ENCODE measurements around the gene MFRP. TPM values are rescaled to one million over a fixed set of nuclear protein-coding genes. Genes with fewer than 3 reads are reported as not detected.

Gene MFRP
- total and polyA plus RNA-seq, 4 donors: 0.09 to 3.9 (median 0.22) TPM; not detected in 1

- Histone ChIP-seq H3K4me3 (ENCODE audit: low read depth, low read length) (no peak overlapping the region), H3K27me3 (ENCODE audit: control insufficient read depth, insufficient read depth, low read length) (peaks cover 21% of the 10 kb centered on the region), H3K4me1 (ENCODE audit: control insufficient read depth, insufficient read depth, low read length) (peaks cover 81% of the 10 kb centered on the region), H3K36me3 (ENCODE audit: control insufficient read depth, insufficient read depth, low read length) (peaks cover 9% of the 10 kb centered on the region), H3K9me3 (ENCODE audit: control insufficient read depth, insufficient read depth, low read length) (no peaks in the 10 kb centered on the region), H3K27ac (ENCODE audit: low read depth, low read length) (peak overlapping the region; percentile 93)
- 81% methylated on average over 8 of the region's 8 CpGs for WGBS (ENCODE audit: insufficient coverage)
- no peak for DNase-seq (ENCODE audit: low read depth in 4 of 6, low spot score in 6 of 6)
These were observed 27.3 kb downstream of the MFRP start for GRCh38 chr11:119319136-119319699.

DNA sequence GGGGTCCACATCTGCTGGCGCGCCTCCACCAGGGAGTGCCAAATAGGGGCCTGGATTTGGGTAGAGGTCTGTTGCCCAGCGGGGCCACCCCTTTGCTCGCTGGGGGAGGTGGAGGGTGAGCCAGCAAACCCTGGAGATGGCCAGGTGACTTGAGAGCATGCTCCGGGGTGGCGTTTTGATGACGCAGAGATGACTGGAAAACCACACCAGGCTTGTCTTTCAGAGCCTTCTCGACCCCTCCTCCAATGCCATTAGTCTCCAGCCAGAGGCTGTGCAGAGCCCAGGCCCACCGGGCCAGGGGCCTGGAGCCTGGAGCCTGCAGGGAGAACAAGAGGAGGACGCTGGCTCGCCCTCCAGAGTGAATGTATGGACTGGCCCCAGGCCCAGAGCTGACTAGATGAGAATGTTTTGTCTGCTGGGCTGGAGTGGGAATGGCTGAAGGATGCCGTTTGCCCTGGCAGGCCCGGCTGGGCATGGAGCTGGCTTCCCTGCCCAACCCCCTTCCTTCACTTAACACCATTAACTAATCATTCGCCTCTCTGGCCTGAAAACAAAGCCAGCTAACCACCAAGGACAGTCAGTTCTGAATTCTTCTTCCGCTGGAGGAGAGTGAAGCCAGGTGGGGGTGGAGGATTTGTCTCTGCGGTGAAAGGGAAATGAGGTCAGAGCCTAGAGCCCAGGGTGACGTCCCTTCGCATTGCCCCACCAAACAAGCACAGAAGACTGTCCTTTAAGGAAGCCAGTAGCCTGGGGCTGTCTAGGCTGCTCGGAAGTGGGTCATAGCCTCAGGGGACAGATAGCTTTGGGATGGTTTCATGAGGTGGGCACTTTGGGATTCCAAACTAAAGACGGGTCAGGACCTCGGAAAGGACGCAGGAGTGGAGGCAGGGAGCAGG, 28.0 kb downstream of the MFRP start:
- peaks cover 9% of the 10 kb centered on the region for H3K36me3 ChIP-seq (ENCODE audit: control insufficient read depth, insufficient read depth, low read length)
- peak in 2 of 6 donors; percentile 64 to 67 for DNase-seq (ENCODE audit: low read depth in 4 of 6, low spot score in 6 of 6)
- H3K27ac ChIP-seq (ENCODE audit: low read depth, low read length): peak overlapping the region; percentile 93
- 50% methylated on average over 17 of the region's 22 CpGs for WGBS (ENCODE audit: insufficient coverage)
- H3K9me3 ChIP-seq (ENCODE audit: control insufficient read depth, insufficient read depth, low read length): no peaks in the 10 kb centered on the region
- H3K27me3 ChIP-seq (ENCODE audit: control insufficient read depth, insufficient read depth, low read length): peaks cover 21% of the 10 kb centered on the region
- H3K4me3 ChIP-seq (ENCODE audit: low read depth, low read length): no peak overlapping the region
- peaks cover 84% of the 10 kb centered on the region for H3K4me1 ChIP-seq (ENCODE audit: control insufficient read depth, insufficient read depth, low read length)

GRCh38 chr11:119317592-119318239, 28.8 kb downstream of the MFRP start:
- H3K27me3 ChIP-seq (ENCODE audit: control insufficient read depth, insufficient read depth, low read length): peaks cover 21% of the 10 kb centered on the region
- 42% methylated on average over 10 of the region's 14 CpGs for WGBS (ENCODE audit: insufficient coverage)
- H3K4me1 ChIP-seq (ENCODE audit: control insufficient read depth, insufficient read depth, low read length): peaks cover 80% of the 10 kb centered on the region
- no peaks in the 10 kb centered on the region for H3K9me3 ChIP-seq (ENCODE audit: control insufficient read depth, insufficient read depth, low read length)
- peak overlapping the region; percentile 55 for H3K4me3 ChIP-seq (ENCODE audit: low read depth, low read length)
- H3K36me3 ChIP-seq (ENCODE audit: control insufficient read depth, insufficient read depth, low read length): peaks cover 12% of the 10 kb centered on the region
- H3K27ac ChIP-seq (ENCODE audit: low read depth, low read length): peak overlapping the region; percentile 93
- DNase-seq (ENCODE audit: low read depth in 4 of 6, low spot score in 6 of 6): no peak

DNA sequence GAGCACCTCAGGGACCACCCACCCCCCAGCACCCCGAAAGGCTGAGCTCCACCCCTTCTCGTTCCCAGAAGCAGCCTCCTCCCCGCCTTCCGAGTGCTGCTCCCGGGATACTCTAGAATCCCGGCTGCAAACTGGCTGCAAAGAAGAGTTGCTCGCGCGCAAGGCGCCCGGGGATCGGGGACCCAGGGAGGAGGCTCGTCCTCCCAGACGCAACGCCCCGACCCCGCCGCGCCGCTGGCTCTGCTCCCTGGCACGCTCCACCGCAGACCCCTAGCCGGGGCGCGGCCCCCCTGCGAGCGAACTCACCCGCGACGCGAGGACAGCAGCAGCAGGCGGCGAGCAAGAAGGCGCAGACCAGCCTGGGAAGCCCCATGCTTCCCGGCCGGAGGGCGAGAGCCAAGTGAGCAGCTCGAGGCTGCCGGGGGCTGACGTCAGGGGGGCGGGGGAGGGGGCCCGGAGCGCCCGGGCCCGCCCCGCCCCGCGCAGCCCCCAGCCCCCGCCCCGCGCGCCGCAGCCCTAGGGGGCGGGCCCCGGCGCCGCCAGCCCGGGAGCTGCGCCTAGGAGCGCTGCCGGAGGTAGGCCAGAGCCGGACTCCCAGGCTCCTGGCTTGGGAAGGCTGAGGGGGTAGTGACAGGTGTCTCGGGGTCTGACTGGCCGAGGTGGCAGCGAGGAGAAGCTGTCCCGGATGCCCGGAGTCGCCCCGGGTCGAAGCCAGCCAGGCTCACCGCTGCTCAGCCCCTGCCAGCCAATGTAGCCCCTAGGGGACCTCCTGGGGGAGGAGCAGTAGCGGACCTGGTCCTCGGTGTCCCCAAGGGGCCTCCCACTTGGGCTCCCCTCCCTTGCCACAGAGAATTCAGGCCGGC, 29.5 kb downstream of the MFRP start, which contains the start of gene MCAM:
Gene MCAM (minus strand): TSS at position 402 of the 863 bp plus-strand sequence. CDS start 29 bp downstream, at position 373.
- WGBS (ENCODE audit: insufficient coverage): under 1% methylated on average over 74 of the region's 74 CpGs
- H3K36me3 ChIP-seq (ENCODE audit: control insufficient read depth, insufficient read depth, low read length): peaks cover 20% of the 10 kb centered on the region
- H3K4me1 ChIP-seq (ENCODE audit: control insufficient read depth, insufficient read depth, low read length): peaks cover 78% of the 10 kb centered on the region
- no peaks in the 10 kb centered on the region for H3K9me3 ChIP-seq (ENCODE audit: control insufficient read depth, insufficient read depth, low read length)
- peak within 1 kb of the TSS; percentile 94 for H3K27ac ChIP-seq (ENCODE audit: low read depth, low read length)
- H3K4me3 ChIP-seq (ENCODE audit: low read depth, low read length): peak within 1 kb of the TSS; percentile 85
- peaks cover 21% of the 10 kb centered on the region for H3K27me3 ChIP-seq (ENCODE audit: control insufficient read depth, insufficient read depth, low read length)
- DNase-seq (ENCODE audit: low read depth in 4 of 6, low spot score in 6 of 6): peak in 2 of 6 donors; percentile 63 to 82

DNA sequence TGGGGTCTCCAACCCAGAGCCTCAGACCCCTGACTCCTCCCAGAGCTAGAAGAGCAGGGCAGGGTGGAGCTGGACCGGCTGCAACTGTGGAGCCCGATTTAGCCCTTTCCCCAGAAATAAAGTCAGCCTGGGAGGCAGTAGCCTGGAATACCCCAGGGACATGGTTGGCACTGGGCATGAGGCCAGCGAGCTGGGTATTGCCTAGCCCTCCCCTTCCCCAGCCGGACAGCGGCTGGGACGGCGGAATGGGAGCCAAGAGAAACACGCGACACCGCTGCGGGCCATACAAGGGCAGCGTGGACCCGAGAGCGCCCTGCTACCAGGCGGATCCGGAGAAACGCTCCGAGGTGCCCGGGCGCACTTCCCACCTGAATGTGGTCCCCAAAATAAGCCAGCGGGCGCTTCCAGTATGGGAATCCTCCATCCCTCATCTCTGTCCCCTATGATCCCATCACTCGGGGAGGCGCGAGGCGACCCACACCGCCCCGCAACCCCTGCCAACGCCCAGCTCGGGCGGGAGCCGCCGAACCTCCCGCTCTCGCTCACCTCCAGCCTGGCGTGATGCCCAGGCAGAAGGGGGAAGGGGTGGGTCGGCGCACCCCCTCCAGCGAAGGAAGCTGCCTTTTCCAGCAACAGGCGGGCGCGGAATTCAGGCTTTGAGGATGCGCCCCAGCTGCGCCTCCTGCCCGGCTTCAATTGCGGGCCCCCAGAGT, 30.3 kb downstream of the MFRP start:
- peak in 2 of 6 donors; percentile 82 to 84 for DNase-seq (ENCODE audit: low read depth in 4 of 6, low spot score in 6 of 6)
- Histone ChIP-seq H3K4me1 (ENCODE audit: control insufficient read depth, insufficient read depth, low read length) (peaks cover 71% of the 10 kb centered on the region), H3K4me3 (ENCODE audit: low read depth, low read length) (peak overlapping the region; percentile 85), H3K27ac (ENCODE audit: low read depth, low read length) (peak overlapping the region; percentile 94), H3K9me3 (ENCODE audit: control insufficient read depth, insufficient read depth, low read length) (no peaks in the 10 kb centered on the region), H3K36me3 (ENCODE audit: control insufficient read depth, insufficient read depth, low read length) (peaks cover 28% of the 10 kb centered on the region), H3K27me3 (ENCODE audit: control insufficient read depth, insufficient read depth, low read length) (peaks cover 21% of the 10 kb centered on the region)
- 0% methylated on average over 46 of the region's 46 CpGs for WGBS (ENCODE audit: insufficient coverage)

- peak in 2 of 6 donors; percentile 78 to 79 for DNase-seq (ENCODE audit: low read depth in 4 of 6, low spot score in 6 of 6)
- H3K36me3 ChIP-seq (ENCODE audit: control insufficient read depth, insufficient read depth, low read length): peaks cover 35% of the 10 kb centered on the region
- peaks cover 63% of the 10 kb centered on the region for H3K4me1 ChIP-seq (ENCODE audit: control insufficient read depth, insufficient read depth, low read length)
- peak overlapping the region; percentile 85 for H3K4me3 ChIP-seq (ENCODE audit: low read depth, low read length)
- H3K27ac ChIP-seq (ENCODE audit: low read depth, low read length): peak overlapping the region; percentile 94
- no peaks in the 10 kb centered on the region for H3K9me3 ChIP-seq (ENCODE audit: control insufficient read depth, insufficient read depth, low read length)
- 8% methylated on average over 25 of the region's 29 CpGs for WGBS (ENCODE audit: insufficient coverage)
- peaks cover 21% of the 10 kb centered on the region for H3K27me3 ChIP-seq (ENCODE audit: control insufficient read depth, insufficient read depth, low read length)
These were observed 31.1 kb downstream of the MFRP start for GRCh38 chr11:119315131-119316015.

DNA sequence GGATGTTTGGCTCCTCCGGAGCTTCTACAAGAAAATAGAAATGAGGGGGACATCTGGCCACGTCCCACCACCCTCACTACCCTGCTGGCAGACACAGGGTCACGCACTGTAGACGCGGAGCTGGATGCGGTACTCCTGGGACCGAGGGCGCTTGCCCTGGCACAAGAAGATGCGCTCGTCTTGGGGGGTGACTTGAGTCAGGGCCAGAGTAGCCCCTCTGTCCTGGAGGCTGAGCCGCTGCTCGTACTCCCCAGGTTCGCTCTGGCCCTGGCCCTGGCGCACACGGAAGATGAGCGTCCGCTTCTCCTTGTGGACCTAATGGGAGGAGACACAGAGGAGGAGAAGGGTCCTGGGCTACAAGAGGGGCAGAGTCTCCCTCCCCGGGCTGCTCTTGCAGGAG, 31.8 kb downstream of the MFRP start:
- Histone ChIP-seq H3K27me3 (ENCODE audit: control insufficient read depth, insufficient read depth, low read length) (peaks cover 21% of the 10 kb centered on the region), H3K9me3 (ENCODE audit: control insufficient read depth, insufficient read depth, low read length) (no peaks in the 10 kb centered on the region), H3K27ac (ENCODE audit: low read depth, low read length) (peak overlapping the region; percentile 94), H3K4me3 (ENCODE audit: low read depth, low read length) (peak overlapping the region; percentile 85), H3K4me1 (ENCODE audit: control insufficient read depth, insufficient read depth, low read length) (peaks cover 56% of the 10 kb centered on the region), H3K36me3 (ENCODE audit: control insufficient read depth, insufficient read depth, low read length) (peaks cover 42% of the 10 kb centered on the region)
- DNase-seq (ENCODE audit: low read depth in 4 of 6, low spot score in 6 of 6): no peak
- 50% methylated on average over 16 of the region's 18 CpGs for WGBS (ENCODE audit: insufficient coverage)

GRCh38 chr11:119310682-119311052, 35.8 kb downstream of the MFRP start:
- no peak for DNase-seq (ENCODE audit: low read depth in 4 of 6, low spot score in 6 of 6)
- 87% methylated on average over 20 of the region's 20 CpGs for WGBS (ENCODE audit: insufficient coverage)
- no peak overlapping the region for H3K4me3 ChIP-seq (ENCODE audit: low read depth, low read length)
- H3K36me3 ChIP-seq (ENCODE audit: control insufficient read depth, insufficient read depth, low read length): peaks cover 65% of the 10 kb centered on the region
- peaks cover 22% of the 10 kb centered on the region for H3K4me1 ChIP-seq (ENCODE audit: control insufficient read depth, insufficient read depth, low read length)
- H3K27ac ChIP-seq (ENCODE audit: low read depth, low read length): no peak overlapping the region
- H3K9me3 ChIP-seq (ENCODE audit: control insufficient read depth, insufficient read depth, low read length): no peaks in the 10 kb centered on the region
- peaks cover 10% of the 10 kb centered on the region for H3K27me3 ChIP-seq (ENCODE audit: control insufficient read depth, insufficient read depth, low read length)
